Neural cell (in vitro differentiated cells): ENCODE measurements around the gene SEC61G. TPM values are rescaled to one million over a fixed set of nuclear protein-coding genes. Genes with fewer than 3 reads are reported as not detected.

Experiments used
- H2AFZ ChIP-seq: fragments of 200-600, 300-800 bp; sonication (generic), shearing (Covaris generic); 2 replicates; pipeline ENCODE4 v1.6.0; 2014; ENCODE audit warnings: low read depth, mild to moderate bottlenecking, antibody characterized with exemption, low read length, moderate library complexity
- H3F3A ChIP-seq: fragments of 200-600 bp; shearing (Covaris generic); 2 replicates; pipeline ENCODE4 v1.6.1; 2016; ENCODE audit warnings: mild to moderate bottlenecking, moderate library complexity, mixed read lengths, antibody characterized with exemption, low read length; ENCODE audit not compliant: insufficient read depth, poor library complexity, severe bottlenecking
- H3K27ac ChIP-seq: fragments of 200-600, 300-800 bp; sonication (generic), shearing (Covaris generic); 2 replicates; pipeline ENCODE4 v1.5.1; 2014; ENCODE audit warnings: mild to moderate bottlenecking, low read length, moderate library complexity
- H3K27me3 ChIP-seq: fragments of 300-800, 200-600 bp; sonication (generic), shearing (Covaris generic); 2 replicates; pipeline ENCODE4 v1.6.0; 2014; ENCODE audit warnings: mild to moderate bottlenecking, low read depth, low read length, moderate library complexity; ENCODE audit not compliant: insufficient read depth
- H3K36me3 ChIP-seq: fragments of 300-800, 200-600 bp; sonication (generic), shearing (Covaris generic); 2 replicates; pipeline ENCODE4 v1.5.1; 2014; ENCODE audit warnings: mild to moderate bottlenecking, antibody characterized with exemption, low read length, moderate library complexity; ENCODE audit not compliant: insufficient read depth
- H3K4me2 ChIP-seq: fragments of 300-800, 200-600 bp; sonication (generic), shearing (Covaris generic); 2 replicates; pipeline ENCODE4 v1.6.0; 2014; ENCODE audit warnings: mild to moderate bottlenecking, low read length
- H3K4me3 ChIP-seq: fragments of 300-800, 200-600 bp; sonication (generic), shearing (Covaris generic); 2 replicates; pipeline ENCODE4 v1.5.1; 2014; ENCODE audit warnings: mild to moderate bottlenecking, low read length, moderate library complexity
- H3K79me2 ChIP-seq: fragments of 200-600 bp; shearing (Covaris generic); replicated peaks from 2 replicates; pipeline ENCODE4 v1.6.0; 2014; ENCODE audit warnings: mild to moderate bottlenecking, low read length, moderate library complexity; ENCODE audit not compliant: insufficient read depth
- H3K9ac ChIP-seq: fragments of 300-800, 200-600 bp; sonication (generic), shearing (Covaris generic); 2 replicates; pipeline ENCODE4 v1.6.1; 2016; ENCODE audit warnings: mild to moderate bottlenecking, low read length, mixed read lengths
- H3K9me2 ChIP-seq: fragments of 200-600 bp; shearing (Covaris generic); 2 replicates; pipeline ENCODE4 v1.6.1; 2016; ENCODE audit warnings: mild to moderate bottlenecking, low read length, mixed read lengths; ENCODE audit not compliant: insufficient read depth
- H3K9me3 ChIP-seq: fragments of 200-600, 300-800 bp; sonication (generic), shearing (Covaris generic); 2 replicates; pipeline ENCODE4 v1.6.1; 2016; ENCODE audit warnings: mild to moderate bottlenecking, mixed run types, low read length, moderate library complexity, mixed read lengths
- H4K20me1 ChIP-seq: fragments of 200-600 bp; shearing (Covaris generic); 2 replicates; pipeline ENCODE4 v1.6.1; 2016; ENCODE audit warnings: mild to moderate bottlenecking, mixed run types; ENCODE audit not compliant: insufficient read depth
- EP300 ChIP-seq: fragments of 450-650 bp; conservative IDR thresholded peaks from 2 replicates; pipeline ENCODE4 v1.6.1; 2014; ENCODE audit warnings: antibody characterized with exemption, mild to moderate bottlenecking, moderate library complexity; ENCODE audit not compliant: poor library complexity, severe bottlenecking
- EZH2 ChIP-seq: fragments of 200-600, 300-800 bp; shearing (Covaris generic), sonication (generic); IDR thresholded peaks from 2 replicates; pipeline ENCODE4 v1.6.1; 2014; ENCODE audit warnings: antibody characterized with exemption, low read length, borderline replicate concordance, mild to moderate bottlenecking; ENCODE audit not compliant: insufficient read depth, poor library complexity, severe bottlenecking
- MXI1 ChIP-seq: fragments of 450-650 bp; conservative IDR thresholded peaks from 2 replicates; pipeline ENCODE4 v1.6.1; 2014; ENCODE audit warnings: antibody characterized with exemption, mild to moderate bottlenecking; ENCODE audit not compliant: poor library complexity, severe bottlenecking
- POLR2AphosphoS5 ChIP-seq: IDR thresholded peaks from 2 replicates; pipeline ENCODE4 v1.6.1; 2012
- RAD21 ChIP-seq: fragments of 450-650 bp; conservative IDR thresholded peaks from 2 replicates; pipeline ENCODE4 v1.6.1; 2014; ENCODE audit warnings: antibody characterized with exemption, mild to moderate bottlenecking, moderate library complexity
- SMC3 ChIP-seq: fragments of 450-650 bp; conservative IDR thresholded peaks from 2 replicates; pipeline ENCODE4 v1.6.1; 2014; ENCODE audit warnings: antibody characterized with exemption, mild to moderate bottlenecking, moderate library complexity; ENCODE audit not compliant: poor library complexity
- TAF1 ChIP-seq: IDR thresholded peaks from 2 replicates; pipeline ENCODE4 v1.6.1; 2012; ENCODE audit warnings: low read depth
- polyA plus RNA-seq: library from polyadenylated mRNA; depleted of rRNA; stranded (reverse); fragments of >200 nt; gene quantifications from 2 replicates; pipeline ENCODE4 v1.2.3, GENCODE V29; 2014
- TF ChIP-seq, protein P1 (sequence below): IDR thresholded peaks from 2 replicates; pipeline ENCODE4 v1.6.1; 2012; ENCODE audit warnings: borderline replicate concordance
- TF ChIP-seq, protein P2 (sequence below): fragments of 450-650 bp; IDR thresholded peaks from 2 replicates; pipeline ENCODE4 v1.5.1; 2014; ENCODE audit warnings: antibody characterized with exemption, mild to moderate bottlenecking, moderate library complexity; ENCODE audit not compliant: poor library complexity, severe bottlenecking

SEC61G gene
- polyA plus RNA-seq, 1 donor from 2014 or later, result 2,117 TPM

DNA sequence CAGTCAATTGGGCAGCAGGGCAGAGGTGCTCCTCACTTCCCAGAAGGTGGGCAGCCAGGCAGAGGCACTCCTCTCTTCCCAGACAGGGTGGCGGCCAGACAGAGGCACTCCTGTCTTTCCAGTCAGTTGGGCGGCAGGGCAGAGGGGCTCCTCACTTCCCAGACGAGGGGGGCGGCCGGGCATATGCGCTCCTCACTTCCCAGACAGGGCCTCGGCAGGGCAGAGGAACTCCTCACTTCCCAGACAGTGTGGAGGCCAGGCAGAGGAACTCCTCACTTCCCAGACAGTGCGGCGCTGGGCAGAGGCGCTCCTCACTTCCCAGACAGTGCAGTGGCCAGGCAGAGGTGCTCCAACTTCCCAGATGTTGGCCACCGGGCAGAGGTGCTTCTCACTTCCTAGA lies 33.4 kb upstream of the SEC61G start:
- Histone ChIP-seq H3K36me3 (no peaks in the 10 kb centered on the region), H3F3A (no peaks in the 10 kb centered on the region), H3K9me3 (no peaks in the 10 kb centered on the region), H3K9ac (no peak overlapping the region), H3K4me3 (no peak overlapping the region), H3K79me2 (no peaks in the 10 kb centered on the region), H3K27me3 (no peaks in the 10 kb centered on the region), H2AFZ (no peak overlapping the region), H3K9me2 (no peaks in the 10 kb centered on the region), H3K27ac (no peak overlapping the region), H3K4me2 (no peak overlapping the region), H4K20me1 (no peaks in the 10 kb centered on the region)
- no peak for TF ChIP-seq SMC3

DNA sequence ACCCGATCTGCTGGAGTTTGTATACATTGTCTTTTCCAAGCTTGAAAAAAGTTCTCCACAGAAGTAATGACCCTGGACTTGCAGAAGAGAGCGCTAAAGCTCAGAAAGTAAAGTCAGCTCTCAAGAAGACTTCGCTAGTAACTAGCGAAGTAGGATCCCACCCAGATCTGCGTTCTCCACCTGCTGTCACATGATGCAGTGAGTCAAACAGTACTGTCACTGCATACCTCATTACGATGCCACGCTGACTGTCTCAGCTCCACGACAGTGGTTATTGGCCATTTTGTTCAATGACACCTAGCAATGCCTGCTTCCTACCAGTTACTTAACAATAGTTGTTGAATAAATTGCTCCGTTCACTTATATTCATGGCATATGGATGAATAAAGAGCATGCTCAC lies 29.7 kb upstream of the SEC61G start:
- Histone ChIP-seq H3F3A (no peaks in the 10 kb centered on the region), H3K27ac (no peak overlapping the region), H3K36me3 (no peaks in the 10 kb centered on the region), H3K9me2 (no peaks in the 10 kb centered on the region), H3K9me3 (no peaks in the 10 kb centered on the region), H3K27me3 (no peaks in the 10 kb centered on the region), H4K20me1 (no peaks in the 10 kb centered on the region), H3K4me3 (no peak overlapping the region), H3K4me2 (no peak overlapping the region), H3K9ac (no peak overlapping the region), H3K79me2 (no peaks in the 10 kb centered on the region), H2AFZ (no peak overlapping the region)
- no peak for TF ChIP-seq MXI1
- TF ChIP-seq, protein P1, sequence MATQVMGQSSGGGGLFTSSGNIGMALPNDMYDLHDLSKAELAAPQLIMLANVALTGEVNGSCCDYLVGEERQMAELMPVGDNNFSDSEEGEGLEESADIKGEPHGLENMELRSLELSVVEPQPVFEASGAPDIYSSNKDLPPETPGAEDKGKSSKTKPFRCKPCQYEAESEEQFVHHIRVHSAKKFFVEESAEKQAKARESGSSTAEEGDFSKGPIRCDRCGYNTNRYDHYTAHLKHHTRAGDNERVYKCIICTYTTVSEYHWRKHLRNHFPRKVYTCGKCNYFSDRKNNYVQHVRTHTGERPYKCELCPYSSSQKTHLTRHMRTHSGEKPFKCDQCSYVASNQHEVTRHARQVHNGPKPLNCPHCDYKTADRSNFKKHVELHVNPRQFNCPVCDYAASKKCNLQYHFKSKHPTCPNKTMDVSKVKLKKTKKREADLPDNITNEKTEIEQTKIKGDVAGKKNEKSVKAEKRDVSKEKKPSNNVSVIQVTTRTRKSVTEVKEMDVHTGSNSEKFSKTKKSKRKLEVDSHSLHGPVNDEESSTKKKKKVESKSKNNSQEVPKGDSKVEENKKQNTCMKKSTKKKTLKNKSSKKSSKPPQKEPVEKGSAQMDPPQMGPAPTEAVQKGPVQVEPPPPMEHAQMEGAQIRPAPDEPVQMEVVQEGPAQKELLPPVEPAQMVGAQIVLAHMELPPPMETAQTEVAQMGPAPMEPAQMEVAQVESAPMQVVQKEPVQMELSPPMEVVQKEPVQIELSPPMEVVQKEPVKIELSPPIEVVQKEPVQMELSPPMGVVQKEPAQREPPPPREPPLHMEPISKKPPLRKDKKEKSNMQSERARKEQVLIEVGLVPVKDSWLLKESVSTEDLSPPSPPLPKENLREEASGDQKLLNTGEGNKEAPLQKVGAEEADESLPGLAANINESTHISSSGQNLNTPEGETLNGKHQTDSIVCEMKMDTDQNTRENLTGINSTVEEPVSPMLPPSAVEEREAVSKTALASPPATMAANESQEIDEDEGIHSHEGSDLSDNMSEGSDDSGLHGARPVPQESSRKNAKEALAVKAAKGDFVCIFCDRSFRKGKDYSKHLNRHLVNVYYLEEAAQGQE, result no peak
- TF ChIP-seq, protein P2, sequence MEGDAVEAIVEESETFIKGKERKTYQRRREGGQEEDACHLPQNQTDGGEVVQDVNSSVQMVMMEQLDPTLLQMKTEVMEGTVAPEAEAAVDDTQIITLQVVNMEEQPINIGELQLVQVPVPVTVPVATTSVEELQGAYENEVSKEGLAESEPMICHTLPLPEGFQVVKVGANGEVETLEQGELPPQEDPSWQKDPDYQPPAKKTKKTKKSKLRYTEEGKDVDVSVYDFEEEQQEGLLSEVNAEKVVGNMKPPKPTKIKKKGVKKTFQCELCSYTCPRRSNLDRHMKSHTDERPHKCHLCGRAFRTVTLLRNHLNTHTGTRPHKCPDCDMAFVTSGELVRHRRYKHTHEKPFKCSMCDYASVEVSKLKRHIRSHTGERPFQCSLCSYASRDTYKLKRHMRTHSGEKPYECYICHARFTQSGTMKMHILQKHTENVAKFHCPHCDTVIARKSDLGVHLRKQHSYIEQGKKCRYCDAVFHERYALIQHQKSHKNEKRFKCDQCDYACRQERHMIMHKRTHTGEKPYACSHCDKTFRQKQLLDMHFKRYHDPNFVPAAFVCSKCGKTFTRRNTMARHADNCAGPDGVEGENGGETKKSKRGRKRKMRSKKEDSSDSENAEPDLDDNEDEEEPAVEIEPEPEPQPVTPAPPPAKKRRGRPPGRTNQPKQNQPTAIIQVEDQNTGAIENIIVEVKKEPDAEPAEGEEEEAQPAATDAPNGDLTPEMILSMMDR, result peak; percentile 82
- TF ChIP-seq POLR2AphosphoS5, result no peak
- no peak for TF ChIP-seq EZH2
- TF ChIP-seq TAF1, result no peak
- no peak for TF ChIP-seq EP300
- TF ChIP-seq RAD21, result peak; percentile 87
- TF ChIP-seq SMC3, result peak; percentile 92

DNA sequence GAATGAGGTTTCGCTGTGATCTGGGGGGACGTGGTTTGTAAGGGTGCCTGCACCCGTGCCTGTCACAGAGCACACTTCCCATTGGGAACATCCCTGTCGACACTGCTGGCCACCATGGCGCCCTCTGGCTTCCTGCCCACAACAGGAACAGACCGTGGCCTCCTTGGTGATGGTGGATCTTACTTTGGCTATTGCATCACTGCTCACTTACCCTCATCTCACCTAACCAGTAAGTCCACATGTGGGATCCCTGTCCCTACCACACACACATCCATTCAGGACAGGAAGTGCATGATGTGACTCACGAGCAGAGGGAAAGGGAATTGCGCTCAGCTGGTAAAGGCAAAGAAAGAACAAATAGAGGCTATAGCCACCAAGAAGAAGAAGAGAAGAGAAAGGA lies 26.2 kb upstream of the SEC61G start:
- Histone ChIP-seq H3K4me3 (no peak overlapping the region), H3K36me3 (no peaks in the 10 kb centered on the region), H3K9me3 (no peaks in the 10 kb centered on the region), H3K27me3 (no peaks in the 10 kb centered on the region), H3K27ac (no peak overlapping the region), H4K20me1 (no peaks in the 10 kb centered on the region), H3K4me2 (no peak overlapping the region), H3K79me2 (no peaks in the 10 kb centered on the region), H3F3A (no peaks in the 10 kb centered on the region), H2AFZ (no peak overlapping the region), H3K9me2 (no peaks in the 10 kb centered on the region), H3K9ac (no peak overlapping the region)
- TF ChIP-seq, protein P1, result no peak
- TF ChIP-seq EP300 (no peak), POLR2AphosphoS5 (no peak), EZH2 (no peak), RAD21 (no peak)
- TF ChIP-seq, protein P2, result no peak
